ENCODE results near the gene TBL2.
"Not testable (repeated sequence)": the region's sequence is repeated elsewhere in the genome, so short reads cannot be mapped to it uniquely, and the experiment has no call there.

The TBL2 gene

GRCh38 chr7:73535918-73536317 is 42.5 kb downstream of the TBL2 start:
- DNase-seq (ENCODE audit: low read depth in 2 of 2): not testable (repeated sequence)

DNA sequence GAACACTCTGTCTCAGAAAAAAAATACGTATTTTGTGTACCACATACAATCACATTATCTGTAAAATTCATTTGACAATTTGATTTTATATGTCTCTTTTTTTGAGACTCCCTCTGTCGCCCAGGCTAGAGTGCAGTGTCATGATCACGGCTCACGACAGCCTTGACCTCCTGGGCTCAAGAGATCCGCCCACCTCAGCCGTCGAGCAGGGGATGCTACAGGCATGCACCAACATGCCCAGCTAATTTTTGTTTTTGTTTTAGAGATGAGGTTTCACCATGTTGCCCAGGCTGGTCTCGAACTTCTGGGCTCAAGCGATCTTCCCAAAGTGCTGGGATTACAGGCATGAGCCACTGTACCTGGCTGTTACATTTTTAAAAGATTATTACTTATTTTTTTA is 44.6 kb downstream of the TBL2 start:
- no peak for DNase-seq (ENCODE audit: low read depth in 2 of 2)

- DNase-seq (ENCODE audit: low read depth in 2 of 2): no peak
These were observed 46.2 kb downstream of the TBL2 start for GRCh38 chr7:73532224-73532623.

- DNase-seq (ENCODE audit: low read depth in 2 of 2): no peak
These were observed 47.6 kb downstream of the TBL2 start for GRCh38 chr7:73530800-73531199.

DNA sequence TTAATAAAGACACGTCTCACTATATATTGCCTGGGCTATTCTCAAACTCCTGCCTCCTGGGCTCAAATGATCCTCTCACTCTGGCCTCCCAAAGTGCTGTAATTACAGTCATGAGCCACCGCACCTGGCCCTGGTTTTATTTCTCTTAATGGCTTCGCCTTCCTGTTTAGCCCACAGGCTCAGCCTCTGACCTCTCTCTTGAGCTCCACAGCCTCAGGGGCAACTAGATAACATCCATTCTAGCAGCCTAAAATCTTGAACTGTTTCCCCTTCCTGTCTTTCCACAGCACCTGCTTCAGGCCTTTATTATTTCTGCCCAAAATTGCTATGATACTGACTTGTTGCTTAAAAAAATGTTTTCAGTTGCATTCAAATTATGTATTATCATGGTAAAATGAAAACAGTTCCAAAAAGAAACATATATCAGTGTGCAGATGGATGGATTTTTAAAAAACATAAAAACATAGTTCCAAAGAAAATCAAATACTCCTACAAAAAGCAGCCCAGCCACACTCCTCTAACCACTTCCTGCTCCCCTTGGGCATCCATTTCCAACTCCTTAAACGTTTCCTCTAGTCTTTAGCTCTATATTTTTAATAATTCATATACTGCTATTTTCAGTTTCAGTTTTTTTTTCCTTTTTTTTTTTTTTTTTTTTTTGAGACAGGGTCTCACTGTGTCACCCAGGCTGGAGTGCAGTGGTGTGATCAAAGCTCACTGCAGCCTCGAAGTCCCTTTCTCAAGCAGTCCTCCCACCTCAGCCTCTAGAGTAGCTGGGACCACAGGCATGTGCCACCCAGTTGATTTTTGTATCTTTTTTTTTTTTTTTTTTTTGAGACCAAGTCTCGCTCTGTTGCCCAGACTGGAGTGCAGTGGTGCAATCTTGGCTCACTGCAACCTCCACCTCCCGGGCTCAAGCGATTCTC is 51.2 kb downstream of the TBL2 start:
- DNase-seq (ENCODE audit: low read depth in 2 of 2): no peak

DNA sequence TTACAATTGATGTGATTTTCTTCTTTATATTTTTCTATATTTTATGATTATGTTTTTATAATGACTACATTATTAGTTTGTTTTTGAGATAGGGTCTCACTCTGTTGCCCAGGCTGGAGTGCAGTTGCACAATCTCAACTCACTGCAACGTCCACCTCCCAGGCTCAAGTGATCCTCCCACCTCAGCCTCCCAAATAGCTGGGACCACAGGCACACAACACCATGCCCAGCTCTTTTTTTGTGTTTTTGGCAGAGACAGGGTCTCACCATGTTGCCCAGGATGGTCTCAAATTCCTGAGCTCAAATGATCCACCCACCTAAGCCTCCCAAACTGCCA is 52.3 kb downstream of the TBL2 start:
- DNase-seq (ENCODE audit: low read depth in 2 of 2): not testable (repeated sequence)

- peak; percentile 93 to 96 for DNase-seq (ENCODE audit: low read depth in 2 of 2)
These were observed 56.1 kb downstream of the TBL2 start, which contains the start of gene BAZ1B for GRCh38 chr7:73522105-73522872. Gene BAZ1B, minus strand, starts transcription at chr7:73522293. Its CDS starts 360 bp downstream, at chr7:73521933.

- DNase-seq (ENCODE audit: low read depth in 2 of 2): peak; percentile 49 to 55
These were observed 56.7 kb downstream of the TBL2 start for GRCh38 chr7:73521636-73522104.

DNA sequence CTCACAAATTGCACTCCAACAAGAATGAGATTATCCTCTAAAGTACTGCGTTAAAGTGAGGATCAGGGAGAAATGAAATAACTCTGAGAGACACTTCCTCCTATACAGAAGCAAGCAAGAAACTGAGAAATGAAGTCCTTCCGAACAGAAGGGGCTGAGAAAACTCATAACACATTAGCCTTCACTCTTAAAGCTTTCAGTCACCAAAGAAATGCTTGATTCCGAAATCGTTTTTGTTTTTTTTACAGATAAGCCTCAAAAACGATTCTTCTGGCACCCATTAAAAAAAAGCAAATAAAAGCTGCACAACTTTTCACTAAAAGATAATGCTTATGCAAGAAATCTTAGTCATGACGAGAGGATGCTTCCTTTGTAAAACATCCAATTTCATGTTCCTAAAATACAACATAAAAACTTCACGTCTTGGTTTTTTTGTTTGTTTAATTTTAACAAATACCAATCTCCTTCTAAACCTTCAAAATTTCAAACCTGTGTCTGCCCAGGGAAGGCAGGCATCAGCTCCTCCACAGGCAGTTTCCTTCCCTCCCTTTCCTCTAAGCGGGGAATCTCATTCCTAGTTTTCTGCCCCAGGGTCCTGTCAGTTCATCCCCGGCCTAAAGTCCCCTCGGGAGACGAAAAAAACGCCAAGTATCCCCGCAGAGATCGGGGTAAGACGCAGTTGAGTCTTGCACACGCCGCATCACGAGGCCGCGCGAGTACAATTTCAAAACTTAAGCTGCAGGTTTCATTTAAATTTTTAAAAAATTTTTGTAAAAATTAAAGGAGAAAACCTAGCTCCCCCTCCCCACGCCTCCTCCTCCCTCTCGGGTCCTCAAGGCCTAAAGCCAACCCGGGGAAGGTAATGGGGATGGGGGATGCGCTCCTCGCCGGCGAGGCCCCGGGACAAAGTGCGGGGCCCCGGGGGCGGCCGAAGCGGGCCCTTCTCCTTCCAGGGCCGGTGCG is 57.4 kb downstream of the TBL2 start:
- no peak for DNase-seq (ENCODE audit: low read depth in 2 of 2)

- no peak for DNase-seq (ENCODE audit: low read depth in 2 of 2)
These were observed 58.3 kb downstream of the TBL2 start for GRCh38 chr7:73519867-73520672.

DNA sequence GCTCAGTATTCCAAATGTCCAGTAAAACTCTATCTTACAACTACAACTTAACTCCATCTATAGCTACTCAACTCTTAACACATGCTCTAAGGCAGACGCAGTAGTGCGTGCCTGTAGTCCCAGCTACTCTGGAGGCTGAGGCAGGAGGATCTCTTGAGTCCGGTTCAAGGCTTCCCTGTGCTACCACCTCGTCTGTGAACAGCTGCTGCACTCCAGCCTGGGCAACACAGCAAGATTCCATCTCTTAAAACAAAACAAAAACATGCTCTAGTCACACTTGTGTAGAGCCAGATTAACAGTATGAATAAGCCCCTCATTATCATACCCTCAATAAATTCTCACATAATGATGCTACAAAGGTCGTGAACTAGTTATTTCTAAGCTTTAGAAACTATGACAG is 59.9 kb downstream of the TBL2 start:
- no peak for DNase-seq (ENCODE audit: low read depth in 2 of 2)
